ENCODE measurements around the gene CD2. TPM values are rescaled to one million over a fixed set of nuclear protein-coding genes. Genes with fewer than 3 reads are reported as not detected.

CD2 gene
- total and polyA plus RNA-seq, 2 donors (not counting 3 experiments of a cell fraction or from before 2014, with no cell fraction given): not detected

- intact Hi-C loops (cut with micrococcal nuclease): no loop called here
- CTCF ChIA-PET: interaction anchor here (1.2 kb wide), 3 partner anchors 9 to 33 kb away, joined by 3 read pairs; no protein-coding TSS in a partner anchor
- Histone ChIP-seq H3K4me3 (replicated peaks in 1 of 3; ENCODE audit: insufficient read depth in 1 of 3, low read depth in 1 of 3, low read length in 3 of 3) (no peak overlapping the region), H3K9me3 (replicated peaks; ENCODE audit: control insufficient read depth, insufficient read depth, low read length) (no peaks in the 10 kb centered on the region), H4K20me1 (replicated peaks; ENCODE audit: control insufficient read depth, extremely low read depth, insufficient read depth, low read length) (no peaks in the 10 kb centered on the region), H3K4me2 (ENCODE audit: insufficient read depth, low read length) (no peak overlapping the region), H3K36me3 (ENCODE audit: control insufficient read depth in 2 of 2, extremely low read depth in 1 of 2, insufficient read depth in 2 of 2, low read length in 2 of 2) (no peaks in the 10 kb centered on the region), H2AFZ (ENCODE audit: low read depth, low read length) (no peak overlapping the region), H3K4me1 (ENCODE audit: control insufficient read depth, extremely low read depth, insufficient read depth, low read length) (peaks cover 3% of the 10 kb centered on the region), H3K79me2 (ENCODE audit: control insufficient read depth, insufficient read depth, low read length) (no peaks in the 10 kb centered on the region), H3K27me3 (ENCODE audit: control insufficient read depth in 2 of 2, insufficient read depth in 2 of 2, low read length in 2 of 2) (no peaks in the 10 kb centered on the region), H3K27ac (ENCODE audit: insufficient read depth, low read depth, low read length) (no peak overlapping the region), H3K9ac (replicated peaks; ENCODE audit: extremely low read depth, insufficient read depth, low read length) (no peak overlapping the region), H3K9me1 (replicated peaks; ENCODE audit: control insufficient read depth, extremely low read depth, insufficient read depth, low read length) (no peaks in the 10 kb centered on the region)
- no peak for FAIRE-seq
- DNase-seq (ENCODE audit: low read depth, low spot score): no peak
- dilution Hi-C loops (cut with MboI; ENCODE audit: extremely low pct_ligation_motif_present, low sequenced_read_pairs): no loop called here
- no TSS peak for BruUV-seq (replicated peaks)
- TF ChIP-seq JUN (IDR thresholded peaks at IDR 0.05; ENCODE audit: borderline replicate concordance, insufficient read depth, insufficient read length, low read depth): no peak
- POLR2A ChIA-PET: no interaction called here
These were observed 15.8 kb downstream of the CD2 start for GRCh38 chr1:116769994-116770393.

DNA sequence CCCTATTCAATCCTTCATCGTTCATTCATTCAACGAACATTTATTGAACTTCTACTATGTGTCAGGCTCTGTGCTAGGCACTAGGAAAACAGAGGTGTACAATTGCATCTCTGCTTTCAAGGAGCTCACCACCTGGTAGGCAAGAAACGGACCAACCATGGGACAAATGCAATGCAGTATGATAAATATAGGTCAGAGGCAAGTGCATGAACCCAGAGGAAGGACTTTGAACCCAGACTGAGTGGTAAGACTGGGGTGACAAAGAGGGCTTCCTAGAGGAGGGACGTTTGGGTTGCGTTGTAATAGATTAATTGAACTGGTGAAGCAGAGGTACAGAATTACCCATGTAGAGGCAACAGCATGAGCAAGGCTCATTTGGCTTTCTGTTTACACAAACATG lies 16.4 kb downstream of the CD2 start:
- H3K27me3 ChIP-seq (ENCODE audit: control insufficient read depth in 2 of 2, insufficient read depth in 2 of 2, low read length in 2 of 2): no peaks in the 10 kb centered on the region
- ChIA-PET CTCF (interaction anchor here (1.2 kb wide), 1 partner anchor 18 kb away, joined by 3 read pairs; no protein-coding TSS in a partner anchor), POLR2A (no interaction called here)
- peaks cover 3% of the 10 kb centered on the region for H3K4me1 ChIP-seq (ENCODE audit: control insufficient read depth, extremely low read depth, insufficient read depth, low read length)
- TF ChIP-seq MAX (IDR thresholded peaks at IDR 0.05; ENCODE audit: insufficient read depth, insufficient read length): no peak
- TF ChIP-seq JUN (IDR thresholded peaks at IDR 0.05; ENCODE audit: borderline replicate concordance, insufficient read depth, insufficient read length, low read depth): no peak
- no peak for TF ChIP-seq MYC (IDR thresholded peaks at IDR 0.05; ENCODE audit: low read depth, low read length)
- no peak for TF ChIP-seq POLR2AphosphoS5 (IDR thresholded peaks at IDR 0.05; ENCODE audit: insufficient read depth, low read depth, low read length)
- TF ChIP-seq EZH2 (IDR thresholded peaks at IDR 0.05; ENCODE audit: borderline replicate concordance, low read depth, low read length, severe bottlenecking): no peak
- no peak for TF ChIP-seq CTCF (IDR thresholded peaks at IDR 0.05; ENCODE audit: extremely low read depth in 1 of 2, insufficient read depth in 1 of 2, low read depth in 1 of 2, low read length in 2 of 2)
- TF ChIP-seq POLR2A (IDR thresholded peaks at IDR 0.05; ENCODE audit: low read depth, low read length): no peak
- no peak for TF ChIP-seq FOS (IDR thresholded peaks at IDR 0.05; ENCODE audit: borderline replicate concordance, insufficient read depth, low read length)
- no peak for TF ChIP-seq GATA2 (IDR thresholded peaks at IDR 0.05; ENCODE audit: insufficient read depth, insufficient read length, low read depth, low read length)
- H3K36me3 ChIP-seq (ENCODE audit: control insufficient read depth in 2 of 2, extremely low read depth in 1 of 2, insufficient read depth in 2 of 2, low read length in 2 of 2): no peaks in the 10 kb centered on the region
- no peak overlapping the region for H3K9ac ChIP-seq (replicated peaks; ENCODE audit: extremely low read depth, insufficient read depth, low read length)
- no peak overlapping the region for H2AFZ ChIP-seq (ENCODE audit: low read depth, low read length)
- DNase-seq (ENCODE audit: low read depth, low spot score) (no peak), FAIRE-seq (no peak)
- no peak overlapping the region for H3K4me2 ChIP-seq (ENCODE audit: insufficient read depth, low read length)
- no peak overlapping the region for H3K4me3 ChIP-seq (replicated peaks in 1 of 3; ENCODE audit: insufficient read depth in 1 of 3, low read depth in 1 of 3, low read length in 3 of 3)
- H3K9me1 ChIP-seq (replicated peaks; ENCODE audit: control insufficient read depth, extremely low read depth, insufficient read depth, low read length): no peaks in the 10 kb centered on the region
- BruUV-seq (replicated peaks): no TSS peak
- H4K20me1 ChIP-seq (replicated peaks; ENCODE audit: control insufficient read depth, extremely low read depth, insufficient read depth, low read length): no peaks in the 10 kb centered on the region
- H3K9me3 ChIP-seq (replicated peaks; ENCODE audit: control insufficient read depth, insufficient read depth, low read length): no peaks in the 10 kb centered on the region
- dilution Hi-C loops (cut with MboI; ENCODE audit: extremely low pct_ligation_motif_present, low sequenced_read_pairs): no loop called here
- H3K27ac ChIP-seq (ENCODE audit: insufficient read depth, low read depth, low read length): no peak overlapping the region
- H3K79me2 ChIP-seq (ENCODE audit: control insufficient read depth, insufficient read depth, low read length): no peaks in the 10 kb centered on the region
- intact Hi-C loops (cut with micrococcal nuclease): no loop called here
